HepG2 (cell line): ENCODE measurements around the gene STXBP4. TPM values are rescaled to one million over a fixed set of nuclear protein-coding genes. Genes with fewer than 3 reads are reported as not detected.

Experiments
- ATAC-seq: fragments of 200-7000 bp; cut with Tn5 transposase; 3 replicates; pipeline ENCODE4 v1.9.1; 2020; ENCODE audit warnings: mild to moderate bottlenecking, moderate library complexity
- BruUV-seq: library from RNA; stranded (reverse); fragments of 400-500 nt; replicated peaks from 2 replicates; lab custom pipeline; 2021; lab: Mats Ljungman, UMichigan
- CTCF ChIA-PET: fragments of 300-600 bp; formaldehyde crosslinking; extraction: SDS; loops from one replicate; lab custom pipeline; 2021; ENCODE audit warnings: low total read pairs, inconsistent platforms, low intra/inter-chr PET ratio; lab: Yijun Ruan, JAX
- POLR2A ChIA-PET: fragments of 350-600 bp; sonication (Branson Sonifier 250); formaldehyde crosslinking; loops from one replicate; lab custom pipeline; 2020; ENCODE audit warnings: antibody characterized with exemption, inconsistent platforms; lab: Yijun Ruan, JAX
- DNase-seq: peaks from one replicate; pipeline ENCODE4 v3.0.0-alpha.2; 2015; ENCODE audit warnings: low spot score
- FAIRE-seq: peaks from 3 replicates; lab custom pipeline; 2011; peaks lifted over from hg19 to GRCh38; lab: Jason Lieb, UNC
- H2AFZ ChIP-seq: one replicate; pipeline ENCODE4 v1.6.1; 2011; ENCODE audit warnings: low read length, inconsistent platforms
- H3K27ac ChIP-seq: fragments of 300-600 bp; 3 replicates; pipeline ENCODE4 v1.8.0; 2011; ENCODE audit warnings: mixed run types, mild to moderate bottlenecking, mixed read lengths, low read length, inconsistent platforms; ENCODE audit not compliant: insufficient read depth; ENCODE audit errors: extremely low read length
- H3K27me3 ChIP-seq, 2 experiments: fragments of 200-600 bp in 1 of 2; 2 replicates in 1 of 2; 3 replicates in 1 of 2; pipeline versions ENCODE4 v1.6.0 to v1.8.0; 2011; ENCODE audit warnings: low read length in 2 of 2, mild to moderate bottlenecking in 2 of 2, moderate library complexity in 2 of 2, inconsistent platforms in 1 of 2; ENCODE audit not compliant: insufficient read depth in 2 of 2, control insufficient read depth in 1 of 2
- H3K36me3 ChIP-seq, 2 experiments: fragments of 200-600 bp in 1 of 2; replicated peaks in 1 of 2; 2 replicates in 1 of 2; 3 replicates in 1 of 2; pipeline versions ENCODE4 v1.5.1 to v1.8.0; 2011; ENCODE audit warnings: low read length in 2 of 2, inconsistent platforms in 1 of 2; ENCODE audit not compliant: insufficient read depth in 2 of 2, control insufficient read depth in 1 of 2
- H3K4me1 ChIP-seq: 2 replicates; pipeline ENCODE4 v1.5.1; 2012; ENCODE audit warnings: low read length, inconsistent platforms; ENCODE audit not compliant: insufficient read depth
- H3K4me2 ChIP-seq: 2 replicates; pipeline ENCODE4 v1.6.0; 2011; ENCODE audit warnings: low read depth, low read length, inconsistent platforms
- H3K4me3 ChIP-seq, 3 experiments: fragments of 200-600 bp in 1 of 3; sonication (generic), shearing (Covaris generic) in 1 of 3; replicated peaks in 1 of 3; 2 replicates each; pipeline ENCODE4 v1.5.1; 2011 to 2016; ENCODE audit warnings: low read length in 3 of 3, inconsistent platforms in 2 of 3, low read depth in 2 of 3, mild to moderate bottlenecking in 2 of 3, control low read depth in 1 of 3, mixed read lengths in 1 of 3; ENCODE audit not compliant: insufficient read depth in 1 of 3
- H3K79me2 ChIP-seq: one replicate; pipeline ENCODE4 v1.6.1; 2011; ENCODE audit warnings: low read length, inconsistent platforms; ENCODE audit not compliant: insufficient read depth
- H3K9ac ChIP-seq: 2 replicates; pipeline ENCODE4 v1.6.0; 2011; ENCODE audit warnings: mild to moderate bottlenecking, low read depth, low read length, inconsistent platforms; ENCODE audit not compliant: insufficient read depth
- H3K9me3 ChIP-seq: 2 replicates; pipeline ENCODE4 v1.5.1; 2012; ENCODE audit warnings: mild to moderate bottlenecking, low read length
- H4K20me1 ChIP-seq: 2 replicates; pipeline ENCODE4 v1.6.0; 2011; ENCODE audit warnings: inconsistent platforms, mild to moderate bottlenecking, low read length, moderate library complexity; ENCODE audit not compliant: insufficient read depth
- AGO1 ChIP-seq: fragments of 200-400 bp; formaldehyde crosslinking; IDR thresholded peaks from 2 replicates; pipeline ENCODE4 v1.6.1; 2017; ENCODE audit warnings: mild to moderate bottlenecking, low read depth, low read length, moderate library complexity; ENCODE audit not compliant: poor library complexity, severe bottlenecking
- CEBPG ChIP-seq: IDR thresholded peaks from 2 replicates; pipeline ENCODE4 v1.6.1; 2016
- CTCF ChIP-seq: sonication (generic); formaldehyde crosslinking; IDR thresholded peaks from 2 replicates; pipeline ENCODE4 v1.5.0; 2020; ENCODE audit warnings: mild to moderate bottlenecking, missing genetic modification reagents, moderate library complexity
- EP300 ChIP-seq, 3 experiments: sonication (generic) in 1 of 3; formaldehyde crosslinking in 1 of 3; IDR thresholded peaks; 2 replicates each; pipeline versions ENCODE4 v1.5.1 to v1.6.1; 2011 to 2020; ENCODE audit warnings: low read depth in 2 of 3, low read length in 2 of 3, borderline replicate concordance in 1 of 3, improper control_type of control experiment in 1 of 3, mild to moderate bottlenecking in 1 of 3, missing genetic modification reagents in 1 of 3, moderate library complexity in 1 of 3
- GZF1 ChIP-seq: sonication (generic); formaldehyde crosslinking; IDR thresholded peaks from 2 replicates; pipeline ENCODE4 v1.5.1; 2020; ENCODE audit warnings: mild to moderate bottlenecking, missing genetic modification reagents
- HIVEP1 ChIP-seq: sonication (generic); formaldehyde crosslinking; IDR thresholded peaks from 2 replicates; pipeline ENCODE4 v1.4.0; 2020; ENCODE audit warnings: mild to moderate bottlenecking, missing genetic modification reagents
- HMG20B ChIP-seq: conservative IDR thresholded peaks from 2 replicates; pipeline ENCODE4 v1.6.1; 2016; ENCODE audit warnings: missing genetic modification reagents, missing compliant biosample characterization
- KLF15 ChIP-seq: sonication (generic); formaldehyde crosslinking; IDR thresholded peaks from 2 replicates; pipeline ENCODE4 v1.8.1; 2023; ENCODE audit warnings: borderline replicate concordance, mild to moderate bottlenecking, inconsistent platforms, missing genetic modification reagents, mixed read lengths
- MAX ChIP-seq: IDR thresholded peaks from 2 replicates; pipeline ENCODE4 v1.6.1; 2012; ENCODE audit warnings: inconsistent platforms
- SRSF9 ChIP-seq: fragments of 200-400 bp; formaldehyde crosslinking; IDR thresholded peaks from 2 replicates; pipeline ENCODE4 v1.6.1; 2018; ENCODE audit warnings: borderline replicate concordance, mild to moderate bottlenecking, low read depth, low read length; ENCODE audit not compliant: insufficient read depth, poor library complexity, severe bottlenecking
- TAF15 ChIP-seq: fragments of 200-400 bp; formaldehyde crosslinking; IDR thresholded peaks from one replicate; pipeline ENCODE4 v1.6.1; 2018; ENCODE audit warnings: mild to moderate bottlenecking, low read depth, low read length; ENCODE audit not compliant: poor library complexity, severe bottlenecking
- ZNF296 ChIP-seq: sonication (generic); formaldehyde crosslinking; conservative IDR thresholded peaks from 2 replicates; pipeline ENCODE4 v1.5.0; 2020; ENCODE audit warnings: mild to moderate bottlenecking, missing genetic modification reagents
- ZNF841 ChIP-seq: sonication (generic); formaldehyde crosslinking; IDR thresholded peaks from 2 replicates; pipeline ENCODE4 v1.8.1; 2023; ENCODE audit warnings: missing genetic modification reagents, borderline replicate concordance
- ZNF879 ChIP-seq: sonication (generic); formaldehyde crosslinking; IDR thresholded peaks from 2 replicates; pipeline ENCODE4 v1.8.1; 2023; ENCODE audit warnings: missing genetic modification reagents
- in situ Hi-C: cut with HindIII; loops from 2 replicates; pipeline ENCODE4 v1.10.0; 2017; ENCODE audit warnings: low pct_unique_long_range_greater_than_20kb; ENCODE audit not compliant: extremely low pct_ligation_motif_present
- intact Hi-C: fragments of 100-400 bp; cut with micrococcal nuclease; formaldehyde crosslinking; loops from one replicate; pipeline ENCODE4 v1.10.0; 2022; ENCODE audit not compliant: unreplicated experiment
- polyA plus RNA-seq, 8 experiments: library from polyadenylated mRNA; depleted of rRNA in 3 of 8; stranded (reverse) in 7 of 8; unstranded in 1 of 8; fragments of >200 nt; fragmentation: Illumina TruSeq in 4 of 8; extraction: Trizol in 4 of 8; gene quantifications; 2 replicates each; pipeline versions ENCODE4 v1.2.1 to v1.2.3, GENCODE V29; 2011 to 2016; ENCODE audit warnings: low read depth in 4 of 8, missing spikeins in 1 of 8, mixed read lengths in 1 of 8; ENCODE audit not compliant: insufficient read depth in 1 of 8
- total RNA-seq, 5 experiments: library from RNA; depleted of rRNA; stranded (reverse); fragments of >200 nt; fragmentation: Illumina TruSeq; extraction: Trizol; gene quantifications; 2 replicates each; pipeline ENCODE4 v1.2.3, GENCODE V29; 2016; ENCODE audit warnings: low read depth in 1 of 5
- TF ChIP-seq, protein P1 (sequence below): fragments of 450-650 bp; IDR thresholded peaks from 2 replicates; pipeline ENCODE4 v1.6.1; 2017
- TF ChIP-seq, protein P2 (sequence below): sonication (generic); formaldehyde crosslinking; IDR thresholded peaks from 2 replicates; pipeline ENCODE4 v1.5.0; 2020; ENCODE audit warnings: mild to moderate bottlenecking, missing genetic modification reagents
- TF ChIP-seq, protein P3 (sequence below): sonication (generic); formaldehyde crosslinking; IDR thresholded peaks from 2 replicates; pipeline ENCODE4 v1.4.0; 2020; ENCODE audit warnings: mild to moderate bottlenecking, missing genetic modification reagents

The STXBP4 gene
- total and polyA plus RNA-seq, 2 of the 13 experiments (the other 11 are each of a cell fraction or from before 2014, with no cell fraction given): 8.5 to 36.1 TPM

GRCh38 chr17:55121268-55121667, 152.7 kb downstream of the STXBP4 start:
- no TSS peak for BruUV-seq
- intact Hi-C loops (no loop called here), in situ Hi-C loops (no loop called here)
- peaks cover 11% of the 10 kb centered on the region for H3K4me1 ChIP-seq
- H3K27me3 ChIP-seq: no peaks in the 10 kb centered on the region
- no peaks in the 10 kb centered on the region for H3K79me2 ChIP-seq
- no peaks in the 10 kb centered on the region for H3K36me3 ChIP-seq
- no peak for FAIRE-seq
- H3K9ac ChIP-seq: no peak overlapping the region
- TF ChIP-seq ZNF879 (CRISPR knock-in tag) (no peak), CTCF (CRISPR knock-in tag) (no peak), AGO1 (no peak), SRSF9 (no peak), KLF15 (CRISPR knock-in tag) (no peak), ZNF841 (CRISPR knock-in tag) (no peak), EP300 (IDR thresholded peaks at IDR 0.05; ENCODE audit: low read depth in 2 of 2, low read length in 2 of 2) (no peak), EP300 (CRISPR knock-in tag; IDR thresholded peaks at IDR 0.05; ENCODE audit: borderline replicate concordance) (no peak), MAX (no peak), HMG20B (CRISPR knock-in tag) (no peak), TAF15 (no peak), ZNF296 (CRISPR knock-in tag) (no peak), HIVEP1 (CRISPR knock-in tag) (no peak), GZF1 (CRISPR knock-in tag) (no peak), CEBPG (CRISPR knock-in tag) (no peak)
- TF ChIP-seq, protein P1, sequence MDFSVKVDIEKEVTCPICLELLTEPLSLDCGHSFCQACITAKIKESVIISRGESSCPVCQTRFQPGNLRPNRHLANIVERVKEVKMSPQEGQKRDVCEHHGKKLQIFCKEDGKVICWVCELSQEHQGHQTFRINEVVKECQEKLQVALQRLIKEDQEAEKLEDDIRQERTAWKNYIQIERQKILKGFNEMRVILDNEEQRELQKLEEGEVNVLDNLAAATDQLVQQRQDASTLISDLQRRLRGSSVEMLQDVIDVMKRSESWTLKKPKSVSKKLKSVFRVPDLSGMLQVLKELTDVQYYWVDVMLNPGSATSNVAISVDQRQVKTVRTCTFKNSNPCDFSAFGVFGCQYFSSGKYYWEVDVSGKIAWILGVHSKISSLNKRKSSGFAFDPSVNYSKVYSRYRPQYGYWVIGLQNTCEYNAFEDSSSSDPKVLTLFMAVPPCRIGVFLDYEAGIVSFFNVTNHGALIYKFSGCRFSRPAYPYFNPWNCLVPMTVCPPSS: no peak
- TF ChIP-seq, protein P2, sequence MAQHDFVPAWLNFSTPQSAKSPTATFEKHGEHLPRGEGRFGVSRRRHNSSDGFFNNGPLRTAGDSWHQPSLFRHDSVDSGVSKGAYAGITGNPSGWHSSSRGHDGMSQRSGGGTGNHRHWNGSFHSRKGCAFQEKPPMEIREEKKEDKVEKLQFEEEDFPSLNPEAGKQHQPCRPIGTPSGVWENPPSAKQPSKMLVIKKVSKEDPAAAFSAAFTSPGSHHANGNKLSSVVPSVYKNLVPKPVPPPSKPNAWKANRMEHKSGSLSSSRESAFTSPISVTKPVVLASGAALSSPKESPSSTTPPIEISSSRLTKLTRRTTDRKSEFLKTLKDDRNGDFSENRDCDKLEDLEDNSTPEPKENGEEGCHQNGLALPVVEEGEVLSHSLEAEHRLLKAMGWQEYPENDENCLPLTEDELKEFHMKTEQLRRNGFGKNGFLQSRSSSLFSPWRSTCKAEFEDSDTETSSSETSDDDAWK (CRISPR knock-in tag): no peak
- TF ChIP-seq, protein P3, sequence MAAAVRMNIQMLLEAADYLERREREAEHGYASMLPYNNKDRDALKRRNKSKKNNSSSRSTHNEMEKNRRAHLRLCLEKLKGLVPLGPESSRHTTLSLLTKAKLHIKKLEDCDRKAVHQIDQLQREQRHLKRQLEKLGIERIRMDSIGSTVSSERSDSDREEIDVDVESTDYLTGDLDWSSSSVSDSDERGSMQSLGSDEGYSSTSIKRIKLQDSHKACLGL (CRISPR knock-in tag): no peak
- TF ChIP-seq, all 625 proteins: peak for 0
- H2AFZ ChIP-seq: no peak overlapping the region
- H3K4me3 ChIP-seq: no peak overlapping the region
- no peak for DNase-seq
- no peaks in the 10 kb centered on the region for H3K9me3 ChIP-seq
- H3K4me2 ChIP-seq: no peak overlapping the region
- H3K27ac ChIP-seq: no peak overlapping the region
- H4K20me1 ChIP-seq: no peaks in the 10 kb centered on the region
- no peak for ATAC-seq
- ChIA-PET CTCF (no interaction called here), POLR2A (no interaction called here)
